ENCODE results near the gene EEPD1. TPM values are rescaled to one million over a fixed set of nuclear protein-coding genes. Genes with fewer than 3 reads are reported as not detected.

The EEPD1 gene
- total RNA-seq, 1 experiment from 2014 or later: 0.67 TPM

GRCh38 chr7:36278069-36278619, 125.1 kb downstream of the EEPD1 start:
- DNase-seq (ENCODE audit: extremely low read depth, low read depth): no peak

- no peak for DNase-seq (ENCODE audit: extremely low read depth, low read depth)
These were observed 125.6 kb downstream of the EEPD1 start for GRCh38 chr7:36278620-36279172.

GRCh38 chr7:36279200-36279925, 126.3 kb downstream of the EEPD1 start:
- DNase-seq (ENCODE audit: extremely low read depth, low read depth): no peak

- no peak for DNase-seq (ENCODE audit: extremely low read depth, low read depth)
These were observed 126.9 kb downstream of the EEPD1 start for GRCh38 chr7:36279926-36280315.

- DNase-seq (ENCODE audit: extremely low read depth, low read depth): no peak
These were observed 128.1 kb downstream of the EEPD1 start for GRCh38 chr7:36280840-36281812.

- no peak for DNase-seq (ENCODE audit: extremely low read depth, low read depth)
These were observed 129.1 kb downstream of the EEPD1 start for GRCh38 chr7:36281945-36282717.

GRCh38 chr7:36283181-36283580, 130.1 kb downstream of the EEPD1 start:
- no peak for DNase-seq (ENCODE audit: extremely low read depth, low read depth)

- DNase-seq (ENCODE audit: extremely low read depth, low read depth): no peak
These were observed 130.7 kb downstream of the EEPD1 start for GRCh38 chr7:36283711-36284130.

- DNase-seq (ENCODE audit: extremely low read depth, low read depth): no peak
These were observed 131.5 kb downstream of the EEPD1 start for GRCh38 chr7:36284456-36285090.

- no peak for DNase-seq (ENCODE audit: extremely low read depth, low read depth)
These were observed 132.2 kb downstream of the EEPD1 start for GRCh38 chr7:36285276-36285675.

- no peak for DNase-seq (ENCODE audit: extremely low read depth, low read depth)
These were observed 133.2 kb downstream of the EEPD1 start for GRCh38 chr7:36286226-36286625.

GRCh38 chr7:36286688-36287087, 133.6 kb downstream of the EEPD1 start:
- no peak for DNase-seq (ENCODE audit: extremely low read depth, low read depth)

- no peak for DNase-seq (ENCODE audit: extremely low read depth, low read depth)
These were observed 134.6 kb downstream of the EEPD1 start for GRCh38 chr7:36287371-36288241.

GRCh38 chr7:36288501-36288900, 135.4 kb downstream of the EEPD1 start:
- DNase-seq (ENCODE audit: extremely low read depth, low read depth): no peak

- no peak for DNase-seq (ENCODE audit: extremely low read depth, low read depth)
These were observed 137.0 kb downstream of the EEPD1 start for GRCh38 chr7:36289833-36290661.

- DNase-seq (ENCODE audit: extremely low read depth, low read depth): peak; percentile 69
These were observed 138.6 kb downstream of the EEPD1 start for GRCh38 chr7:36291387-36292316.

GRCh38 chr7:36295090-36295489, 142.0 kb downstream of the EEPD1 start:
- DNase-seq (ENCODE audit: extremely low read depth, low read depth): no peak
